H9 (cell line): Measurements from ENCODE around the gene ANK3. TPM values are rescaled to one million over a fixed set of nuclear protein-coding genes. Genes with fewer than 3 reads are reported as not detected.

Source experiments
- DNase-seq: peaks from one replicate; pipeline ENCODE4 v3.0.0-alpha.2; 2017
- H2AFZ ChIP-seq: one replicate; pipeline ENCODE4 v1.6.1; 2013; ENCODE audit warnings: mild to moderate bottlenecking, low read length, control low read depth, moderate library complexity
- H2AK5ac ChIP-seq: 2 replicates; pipeline ENCODE4 v1.6.1; 2013; ENCODE audit warnings: low read length, control low read depth, mixed read lengths; ENCODE audit not compliant: insufficient read length
- H2BK120ac ChIP-seq: one replicate; pipeline ENCODE4 v1.6.1; 2013; ENCODE audit warnings: low read depth, mild to moderate bottlenecking, low read length, control low read depth, inconsistent platforms; ENCODE audit not compliant: poor library complexity, severe bottlenecking
- H2BK12ac ChIP-seq: 2 replicates; pipeline ENCODE4 v1.6.1; 2013; ENCODE audit warnings: low read length, control low read depth, mixed read lengths, low read depth; ENCODE audit not compliant: insufficient read length
- H2BK15ac ChIP-seq: 2 replicates; pipeline ENCODE4 v1.6.1; 2013; ENCODE audit warnings: low read depth, low read length, control low read depth
- H2BK20ac ChIP-seq: one replicate; pipeline ENCODE4 v1.6.1; 2013; ENCODE audit warnings: low read depth, mild to moderate bottlenecking, low read length, control low read depth, inconsistent platforms; ENCODE audit not compliant: poor library complexity, severe bottlenecking
- H2BK5ac ChIP-seq: 2 replicates; pipeline ENCODE4 v1.6.1; 2013; ENCODE audit warnings: low read length, control low read depth, mixed read lengths; ENCODE audit not compliant: insufficient read length
- H3K14ac ChIP-seq: 2 replicates; pipeline ENCODE4 v1.6.1; 2013; ENCODE audit warnings: low read length, control low read depth; ENCODE audit not compliant: insufficient read depth
- H3K18ac ChIP-seq: 2 replicates; pipeline ENCODE4 v1.6.1; 2013; ENCODE audit warnings: low read depth, mild to moderate bottlenecking, mixed read lengths, low read length, control low read depth; ENCODE audit not compliant: insufficient read length
- H3K23ac ChIP-seq: 2 replicates; pipeline ENCODE4 v1.6.1; 2013; ENCODE audit warnings: low read length, control low read depth, mixed read lengths, low read depth; ENCODE audit not compliant: insufficient read length
- H3K23me2 ChIP-seq: 2 replicates; pipeline ENCODE4 v1.6.1; 2013; ENCODE audit warnings: low read depth, mild to moderate bottlenecking, mixed read lengths, low read length, control low read depth; ENCODE audit not compliant: insufficient read length, poor library complexity, severe bottlenecking
- H3K27ac ChIP-seq: 2 replicates; pipeline ENCODE4 v1.5.1; 2013; ENCODE audit warnings: low read length, control low read depth, mixed read lengths, low read depth; ENCODE audit not compliant: insufficient read length
- H3K27me3 ChIP-seq: 2 replicates; pipeline ENCODE4 v1.6.1; 2013; ENCODE audit warnings: low read length, control low read depth, inconsistent platforms; ENCODE audit not compliant: insufficient read depth
- H3K4ac ChIP-seq: 2 replicates; pipeline ENCODE4 v1.6.1; 2013; ENCODE audit warnings: low read depth, mild to moderate bottlenecking, control low read depth, inconsistent platforms, low read length, moderate library complexity
- H3K4me1 ChIP-seq: 2 replicates; pipeline ENCODE4 v1.6.1; 2013; ENCODE audit warnings: low read length, control low read depth, inconsistent platforms; ENCODE audit not compliant: insufficient read depth
- H3K4me2 ChIP-seq: 2 replicates; pipeline ENCODE4 v1.6.1; 2013; ENCODE audit warnings: low read length, control low read depth, mixed read lengths; ENCODE audit not compliant: insufficient read length, insufficient read depth
- H3K56ac ChIP-seq: 2 replicates; pipeline ENCODE4 v1.6.1; 2013; ENCODE audit warnings: low read depth, mild to moderate bottlenecking, mixed read lengths, low read length, control low read depth; ENCODE audit not compliant: insufficient read length
- H3K79me1 ChIP-seq: 2 replicates; pipeline ENCODE4 v1.6.1; 2013; ENCODE audit warnings: low read depth, mild to moderate bottlenecking, moderate library complexity, low read length, control low read depth, inconsistent platforms; ENCODE audit not compliant: insufficient read depth, poor library complexity, severe bottlenecking
- H3K79me2 ChIP-seq: 2 replicates; pipeline ENCODE4 v1.6.1; 2013; ENCODE audit warnings: low read length, control low read depth, inconsistent platforms; ENCODE audit not compliant: insufficient read depth
- H3K9ac ChIP-seq: 2 replicates; pipeline ENCODE4 v1.6.1; 2013; ENCODE audit warnings: low read length, control low read depth, mixed read lengths; ENCODE audit not compliant: insufficient read length; ENCODE audit errors: extremely low read depth
- H3K9me3 ChIP-seq: one replicate; pipeline ENCODE4 v1.6.1; 2013; ENCODE audit warnings: low read depth, low read length, inconsistent platforms; ENCODE audit not compliant: control insufficient read depth
- H3T11ph ChIP-seq: one replicate; pipeline ENCODE4 v1.6.1; 2013; ENCODE audit warnings: mild to moderate bottlenecking, low read length, control low read depth, inconsistent platforms
- H4K20me1 ChIP-seq: one replicate; pipeline ENCODE4 v1.6.1; 2013; ENCODE audit not compliant: control insufficient read depth, insufficient read length, insufficient read depth
- H4K5ac ChIP-seq: 2 replicates; pipeline ENCODE4 v1.6.1; 2013; ENCODE audit warnings: low read depth, mild to moderate bottlenecking, mixed read lengths, low read length, control low read depth; ENCODE audit not compliant: insufficient read length
- H4K8ac ChIP-seq: replicated peaks from 2 replicates; pipeline ENCODE4 v1.6.1; 2013; ENCODE audit warnings: low read length, control low read depth, mixed read lengths, low read depth; ENCODE audit not compliant: insufficient read length
- H4K91ac ChIP-seq: 2 replicates; pipeline ENCODE4 v1.6.1; 2013; ENCODE audit warnings: low read depth, mild to moderate bottlenecking, moderate library complexity, mixed read lengths, low read length, control low read depth; ENCODE audit not compliant: insufficient read length
- H3K27ac Mint-ChIP-seq, 3 experiments: 2 replicates in 2 of 3; 3 replicates in 1 of 3; pipeline ENCODE4 v1.8.0; 2020 to 2021; ENCODE audit warnings: mixed read lengths in 3 of 3, mild to moderate bottlenecking in 1 of 3, moderate library complexity in 1 of 3
- H3K27me3 Mint-ChIP-seq: 2 replicates; pipeline ENCODE4 v1.8.0; 2021; ENCODE audit warnings: low read depth, mild to moderate bottlenecking, moderate library complexity, mixed read lengths
- H3K36me3 Mint-ChIP-seq, 3 experiments: 2 replicates in 2 of 3; 3 replicates in 1 of 3; pipeline ENCODE4 v1.8.0; 2020 to 2021; ENCODE audit warnings: low read depth in 3 of 3, mixed read lengths in 3 of 3; ENCODE audit not compliant: insufficient read depth in 1 of 3
- H3K4me1 Mint-ChIP-seq, 2 experiments: 2 replicates each; pipeline ENCODE4 v1.8.0; 2020; ENCODE audit warnings: mixed read lengths in 2 of 2
- H3K4me3 Mint-ChIP-seq, 2 experiments: 2 replicates in 1 of 2; 3 replicates in 1 of 2; pipeline ENCODE4 v1.8.0; 2020 to 2021; ENCODE audit warnings: mild to moderate bottlenecking in 2 of 2, mixed read lengths in 2 of 2, moderate library complexity in 1 of 2
- H3K9me3 Mint-ChIP-seq, 2 experiments: 2 replicates in 1 of 2; 3 replicates in 1 of 2; pipeline ENCODE4 v1.8.0; 2020; ENCODE audit warnings: mild to moderate bottlenecking in 2 of 2, mixed read lengths in 2 of 2, moderate library complexity in 1 of 2
- WGBS: extraction: QIAGEN DNeasy Blood & Tissue Kit; methylation state at CpG from one replicate; pipeline ENCODE4 v1.1.7; 2013; ENCODE audit warnings: missing lambda C conversion rate, low lambda C conversion rate, mixed read lengths; ENCODE audit not compliant: insufficient read length; ENCODE audit errors: extremely low coverage; 5-methylcytosine and 5-hydroxymethylcytosine counted together
- total RNA-seq: library from RNA; stranded (reverse); gene quantifications from 2 replicates; pipeline ENCODE4 v1.2.1, GENCODE V29; 2021
- TF ChIP-seq, protein P1 (sequence below): fragments of 200-600 bp; sonication (generic); conservative IDR thresholded peaks from 3 replicates; pipeline ENCODE4 v1.8.0; 2021; ENCODE audit warnings: antibody characterized with exemption, mild to moderate bottlenecking

Gene ANK3
- total RNA-seq, 1 experiment from 2014 or later: 59.6 TPM

GRCh38 chr10:60426425-60426824 lies 36.8 kb upstream of the ANK3 start:
- Histone ChIP-seq H3T11ph (no peak overlapping the region), H3K4ac (no peak overlapping the region), H2AFZ (no peak overlapping the region), H3K9ac (no peak overlapping the region), H2BK20ac (no peak overlapping the region), H3K27ac (no peak overlapping the region), H3K4me1 (no peaks in the 10 kb centered on the region), H3K56ac (no peak overlapping the region), H3K14ac (no peak overlapping the region), H3K79me1 (no peaks in the 10 kb centered on the region), H2BK15ac (no peak overlapping the region), H4K8ac (no peak overlapping the region), H4K91ac (no peak overlapping the region), H4K5ac (no peak overlapping the region), H3K9me3 (no peaks in the 10 kb centered on the region), H4K20me1 (no peaks in the 10 kb centered on the region), H3K27me3 (no peaks in the 10 kb centered on the region; the same call in 1 of the 2 replicates), H2BK5ac (no peak overlapping the region), H2BK120ac (no peak overlapping the region), H2BK12ac (no peak overlapping the region), H3K79me2 (no peaks in the 10 kb centered on the region), H2AK5ac (no peak overlapping the region), H3K18ac (no peak overlapping the region), H3K23ac (no peak overlapping the region), H3K23me2 (no peaks in the 10 kb centered on the region), H3K4me2 (no peak overlapping the region)
- Mint-ChIP-seq H3K27me3 (peaks cover 12% of the 10 kb centered on the region), H3K4me3 (no peak overlapping the region), H3K4me1 (peaks cover 7 to 12% of the 10 kb centered on the region in 2 experiments), H3K9me3 (no peaks in the 10 kb centered on the region), H3K36me3 (no peaks in the 10 kb centered on the region), H3K27ac (no peak overlapping the region)
- DNase-seq: no peak
- TF ChIP-seq, protein P1, sequence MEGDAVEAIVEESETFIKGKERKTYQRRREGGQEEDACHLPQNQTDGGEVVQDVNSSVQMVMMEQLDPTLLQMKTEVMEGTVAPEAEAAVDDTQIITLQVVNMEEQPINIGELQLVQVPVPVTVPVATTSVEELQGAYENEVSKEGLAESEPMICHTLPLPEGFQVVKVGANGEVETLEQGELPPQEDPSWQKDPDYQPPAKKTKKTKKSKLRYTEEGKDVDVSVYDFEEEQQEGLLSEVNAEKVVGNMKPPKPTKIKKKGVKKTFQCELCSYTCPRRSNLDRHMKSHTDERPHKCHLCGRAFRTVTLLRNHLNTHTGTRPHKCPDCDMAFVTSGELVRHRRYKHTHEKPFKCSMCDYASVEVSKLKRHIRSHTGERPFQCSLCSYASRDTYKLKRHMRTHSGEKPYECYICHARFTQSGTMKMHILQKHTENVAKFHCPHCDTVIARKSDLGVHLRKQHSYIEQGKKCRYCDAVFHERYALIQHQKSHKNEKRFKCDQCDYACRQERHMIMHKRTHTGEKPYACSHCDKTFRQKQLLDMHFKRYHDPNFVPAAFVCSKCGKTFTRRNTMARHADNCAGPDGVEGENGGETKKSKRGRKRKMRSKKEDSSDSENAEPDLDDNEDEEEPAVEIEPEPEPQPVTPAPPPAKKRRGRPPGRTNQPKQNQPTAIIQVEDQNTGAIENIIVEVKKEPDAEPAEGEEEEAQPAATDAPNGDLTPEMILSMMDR: no peak
- no CpG with 5 or more reads among the region's 2 CpGs for WGBS
